ENCODE results near the gene THSD4. TPM values are rescaled to one million over a fixed set of nuclear protein-coding genes. Genes with fewer than 3 reads are reported as not detected.

Gene THSD4
- total RNA-seq, 6 experiments from 2014 or later, result 5.2 to 21.8 (median 13.7) TPM

DNA sequence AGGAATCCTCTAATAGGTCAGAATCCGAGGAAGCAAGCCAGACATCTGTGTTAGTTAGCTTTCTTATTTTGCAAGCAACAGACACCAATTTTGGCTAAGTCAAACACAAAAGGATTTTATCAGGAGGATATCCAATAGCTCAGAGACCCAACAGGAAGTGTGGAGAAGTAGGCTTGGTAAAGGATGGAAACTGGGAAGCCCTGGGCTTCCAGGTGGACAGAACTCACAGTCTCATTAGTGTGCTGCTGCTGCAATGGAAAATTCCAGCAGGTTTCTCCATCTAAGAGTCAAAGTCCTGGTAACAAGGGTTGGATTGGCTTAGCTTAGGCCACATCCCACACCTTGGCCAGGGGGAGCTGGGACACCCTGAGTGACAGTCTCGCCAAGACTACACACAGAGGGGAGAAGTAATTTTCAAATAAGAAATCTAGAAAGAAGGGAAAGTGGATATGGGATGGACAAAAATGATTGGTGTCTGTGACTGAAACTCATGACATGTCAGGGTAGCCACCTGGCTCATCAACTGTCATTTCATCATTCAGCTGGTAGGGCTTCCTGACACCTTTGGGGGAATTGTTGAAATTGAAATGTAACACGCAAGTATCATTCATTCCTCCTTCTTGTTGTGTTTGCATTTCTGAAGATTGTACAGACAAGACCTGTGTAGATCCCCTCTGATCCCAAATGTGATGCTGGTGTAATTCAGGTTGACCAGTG lies 158.6 kb downstream of the THSD4 start:
- peak; percentile 71 for TF ChIP-seq POLR2A (IDR thresholded peaks at IDR 0.05)
- TF ChIP-seq, protein P1, sequence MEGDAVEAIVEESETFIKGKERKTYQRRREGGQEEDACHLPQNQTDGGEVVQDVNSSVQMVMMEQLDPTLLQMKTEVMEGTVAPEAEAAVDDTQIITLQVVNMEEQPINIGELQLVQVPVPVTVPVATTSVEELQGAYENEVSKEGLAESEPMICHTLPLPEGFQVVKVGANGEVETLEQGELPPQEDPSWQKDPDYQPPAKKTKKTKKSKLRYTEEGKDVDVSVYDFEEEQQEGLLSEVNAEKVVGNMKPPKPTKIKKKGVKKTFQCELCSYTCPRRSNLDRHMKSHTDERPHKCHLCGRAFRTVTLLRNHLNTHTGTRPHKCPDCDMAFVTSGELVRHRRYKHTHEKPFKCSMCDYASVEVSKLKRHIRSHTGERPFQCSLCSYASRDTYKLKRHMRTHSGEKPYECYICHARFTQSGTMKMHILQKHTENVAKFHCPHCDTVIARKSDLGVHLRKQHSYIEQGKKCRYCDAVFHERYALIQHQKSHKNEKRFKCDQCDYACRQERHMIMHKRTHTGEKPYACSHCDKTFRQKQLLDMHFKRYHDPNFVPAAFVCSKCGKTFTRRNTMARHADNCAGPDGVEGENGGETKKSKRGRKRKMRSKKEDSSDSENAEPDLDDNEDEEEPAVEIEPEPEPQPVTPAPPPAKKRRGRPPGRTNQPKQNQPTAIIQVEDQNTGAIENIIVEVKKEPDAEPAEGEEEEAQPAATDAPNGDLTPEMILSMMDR (IDR thresholded peaks at IDR 0.05), result no peak
- Histone ChIP-seq H3K36me3 (no peaks in the 10 kb centered on the region), H3K4me1 (peaks cover 0 to 27% (median 7%) of the 10 kb centered on the region in 4 donors), H3K27ac (peak overlapping the region in 2 of 3 donors; percentile 49 to 56), H3K4me3 (no peak overlapping the region), H3K9me3 (no peaks in the 10 kb centered on the region), H3K27me3 (no peaks in the 10 kb centered on the region)
- whole genome bisulfite sequencing (ENCODE audit: insufficient coverage, low coverage, low lambda C conversion rate, missing lambda C conversion rate), result 62% methylated on average over 3 of the region's 3 CpGs
- intact Hi-C loops (cut with DNase I), result no loop called here
- DNase-seq (peak in 2 of 3 donors; percentile 73), ATAC-seq (peak; percentile 78 to 90 (median 86))

GRCh38 chr15:71274448-71274798 lies 159.2 kb downstream of the THSD4 start:
- intact Hi-C loops (cut with DNase I), result no loop called here
- H3K27ac ChIP-seq, result peak overlapping the region in 2 of 3 donors; percentile 49 to 56

GRCh38 chr15:71275098-71275497 lies 159.8 kb downstream of the THSD4 start:
- H3K4me1 ChIP-seq, result peaks cover 0 to 36% (median 10%) of the 10 kb centered on the region in 4 donors
- no peak overlapping the region for H3K27ac ChIP-seq
- intact Hi-C loops (cut with DNase I), result no loop called here
- DNase-seq (no peak), ATAC-seq (no peak)
- H3K27me3 ChIP-seq, result no peaks in the 10 kb centered on the region
- H3K36me3 ChIP-seq, result no peaks in the 10 kb centered on the region
- WGBS (ENCODE audit: insufficient coverage, low coverage, low lambda C conversion rate, missing lambda C conversion rate), result 60% methylated on average over 3 of the region's 3 CpGs
- no peak overlapping the region for H3K4me3 ChIP-seq
- no peaks in the 10 kb centered on the region for H3K9me3 ChIP-seq
- TF ChIP-seq POLR2A (IDR thresholded peaks at IDR 0.05), result no peak
- TF ChIP-seq, protein P1 (IDR thresholded peaks at IDR 0.05), result no peak

More at GRCh38 chr15:71274448-71274798, 159.2 kb downstream of the THSD4 start:
- Histone ChIP-seq H3K27me3 (no peaks in the 10 kb centered on the region), H3K9me3 (no peaks in the 10 kb centered on the region), H3K36me3 (no peaks in the 10 kb centered on the region), H3K4me3 (no peak overlapping the region), H3K4me1 (peaks cover 0 to 32% (median 8%) of the 10 kb centered on the region in 4 donors)
- no peak for TF ChIP-seq POLR2A (IDR thresholded peaks at IDR 0.05)
- TF ChIP-seq, protein P1 (IDR thresholded peaks at IDR 0.05), result no peak
- DNase-seq (no peak), ATAC-seq (no peak)
- 80% methylated on average over 1 of the region's 1 CpG for whole genome bisulfite sequencing (ENCODE audit: insufficient coverage, low coverage, low lambda C conversion rate, missing lambda C conversion rate)

GRCh38 chr15:71275566-71276335 lies 160.5 kb downstream of the THSD4 start:
- TF ChIP-seq POLR2A (IDR thresholded peaks at IDR 0.05), result no peak
- TF ChIP-seq, protein P1 (IDR thresholded peaks at IDR 0.05), result no peak
- ATAC-seq (no peak), DNase-seq (no peak)
- peaks cover 0 to 41% (median 14%) of the 10 kb centered on the region in 4 donors for H3K4me1 ChIP-seq
- no peaks in the 10 kb centered on the region for H3K27me3 ChIP-seq
- no peaks in the 10 kb centered on the region for H3K9me3 ChIP-seq
- intact Hi-C loops (cut with DNase I), result no loop called here
- no peaks in the 10 kb centered on the region for H3K36me3 ChIP-seq
- H3K4me3 ChIP-seq, result no peak overlapping the region
- H3K27ac ChIP-seq, result no peak overlapping the region
- 86% methylated on average over 6 of the region's 9 CpGs for WGBS (ENCODE audit: insufficient coverage, low coverage, low lambda C conversion rate, missing lambda C conversion rate)
